ENCODE measurements around the gene BARX1.
A peak's percentile ranks its signal among the peaks of the same experiment; 100 is the strongest.
"Not testable (repeated sequence)": the region's sequence is repeated elsewhere in the genome, so short reads cannot be mapped to it uniquely, and the experiment has no call there.

The BARX1 gene

DNA sequence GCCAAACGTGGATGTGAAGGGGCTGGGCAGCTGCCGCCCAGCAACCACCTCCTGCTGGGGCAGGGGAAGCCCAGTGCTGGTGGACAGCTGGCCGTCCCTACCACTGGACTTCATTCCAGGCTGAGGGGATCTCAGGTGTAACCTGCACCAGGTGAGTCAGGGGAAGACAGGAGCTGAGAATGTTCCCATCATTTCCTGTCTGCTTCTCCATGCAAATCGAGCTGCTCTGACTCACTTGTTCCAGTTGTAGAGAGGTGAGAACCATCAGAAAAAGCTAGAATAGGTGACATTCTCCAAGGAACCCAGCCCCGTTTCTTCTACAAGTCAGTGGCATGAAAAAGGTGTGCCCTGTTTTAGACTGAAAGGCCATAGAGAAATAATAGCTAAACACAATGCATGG, 21.8 kb upstream of the BARX1 start:
- DNase-seq (ENCODE audit: low spot score): no peak
- Histone ChIP-seq H3K4me3 (no peak overlapping the region), H3K27ac (no peak overlapping the region)
- TF ChIP-seq, protein P1, sequence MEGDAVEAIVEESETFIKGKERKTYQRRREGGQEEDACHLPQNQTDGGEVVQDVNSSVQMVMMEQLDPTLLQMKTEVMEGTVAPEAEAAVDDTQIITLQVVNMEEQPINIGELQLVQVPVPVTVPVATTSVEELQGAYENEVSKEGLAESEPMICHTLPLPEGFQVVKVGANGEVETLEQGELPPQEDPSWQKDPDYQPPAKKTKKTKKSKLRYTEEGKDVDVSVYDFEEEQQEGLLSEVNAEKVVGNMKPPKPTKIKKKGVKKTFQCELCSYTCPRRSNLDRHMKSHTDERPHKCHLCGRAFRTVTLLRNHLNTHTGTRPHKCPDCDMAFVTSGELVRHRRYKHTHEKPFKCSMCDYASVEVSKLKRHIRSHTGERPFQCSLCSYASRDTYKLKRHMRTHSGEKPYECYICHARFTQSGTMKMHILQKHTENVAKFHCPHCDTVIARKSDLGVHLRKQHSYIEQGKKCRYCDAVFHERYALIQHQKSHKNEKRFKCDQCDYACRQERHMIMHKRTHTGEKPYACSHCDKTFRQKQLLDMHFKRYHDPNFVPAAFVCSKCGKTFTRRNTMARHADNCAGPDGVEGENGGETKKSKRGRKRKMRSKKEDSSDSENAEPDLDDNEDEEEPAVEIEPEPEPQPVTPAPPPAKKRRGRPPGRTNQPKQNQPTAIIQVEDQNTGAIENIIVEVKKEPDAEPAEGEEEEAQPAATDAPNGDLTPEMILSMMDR (IDR thresholded peaks at IDR 0.05): no peak

DNA sequence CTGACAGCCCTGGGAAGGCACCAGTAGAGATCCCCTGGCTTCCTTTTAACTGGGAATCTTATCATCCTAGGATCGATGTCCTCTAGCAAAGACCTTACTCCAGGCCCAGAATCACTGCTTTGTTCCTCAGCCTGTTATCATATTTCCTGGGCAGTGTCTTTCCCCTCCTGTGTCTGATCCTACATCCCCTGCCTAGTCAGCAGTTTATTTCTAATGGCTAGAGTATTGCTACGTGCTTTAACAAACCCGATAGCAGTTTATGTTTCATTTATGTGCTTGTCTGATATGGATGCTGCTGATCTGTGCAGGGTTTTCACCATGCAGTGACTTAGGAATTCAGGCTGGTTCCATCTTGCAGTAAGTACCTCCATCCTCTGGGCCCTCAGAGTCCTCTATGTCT, 20.9 kb upstream of the BARX1 start:
- Histone ChIP-seq H3K27ac (no peak overlapping the region), H3K4me3 (no peak overlapping the region)
- TF ChIP-seq, protein P1 (IDR thresholded peaks at IDR 0.05): no peak
- DNase-seq (ENCODE audit: low spot score): no peak

DNA sequence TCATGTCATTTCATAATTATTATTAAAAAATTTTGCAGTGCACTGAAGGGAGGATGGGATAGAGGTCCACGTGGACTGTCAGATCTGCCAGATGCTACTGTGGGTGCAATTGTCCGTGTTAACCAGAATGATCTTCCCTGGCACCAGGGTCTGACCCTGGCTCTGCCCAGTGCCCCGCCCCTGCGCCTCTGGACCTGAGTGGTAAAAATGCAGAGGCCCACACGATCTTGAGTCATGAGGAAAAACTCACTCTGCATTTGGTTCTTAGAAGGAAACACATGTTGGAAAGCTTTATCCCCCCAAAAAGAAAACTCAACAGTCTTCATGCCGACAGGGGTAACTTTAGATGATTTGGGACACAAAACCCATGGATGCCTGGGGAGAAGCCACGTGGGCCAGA, 20.1 kb upstream of the BARX1 start:
- TF ChIP-seq, protein P1 (IDR thresholded peaks at IDR 0.05): no peak
- no peak for DNase-seq (ENCODE audit: low spot score)
- Histone ChIP-seq H3K4me3 (no peak overlapping the region), H3K27ac (no peak overlapping the region)

DNA sequence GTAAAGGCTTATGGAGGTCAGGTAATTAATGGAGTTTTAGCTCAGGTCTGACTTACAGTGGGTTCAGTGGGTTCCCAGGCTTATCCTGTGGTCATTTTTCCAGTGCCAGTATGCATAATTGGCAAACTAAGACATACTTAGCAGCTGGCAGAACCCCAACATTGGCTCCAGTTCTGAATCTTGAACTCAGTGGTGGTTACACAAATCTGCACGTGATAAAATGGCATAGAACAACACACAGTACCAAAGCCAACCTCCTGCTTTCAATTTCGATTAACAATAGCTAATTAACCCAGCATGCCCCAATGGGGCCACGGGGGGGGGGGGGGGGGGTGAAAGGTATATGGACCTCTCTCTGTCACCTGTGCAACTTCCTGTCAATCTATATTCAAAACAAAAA, 19.0 kb upstream of the BARX1 start:
- no peak overlapping the region for H3K27ac ChIP-seq
- DNase-seq (ENCODE audit: low spot score): no peak
- TF ChIP-seq, protein P1 (IDR thresholded peaks at IDR 0.05): no peak
- no peak overlapping the region for H3K4me3 ChIP-seq

DNA sequence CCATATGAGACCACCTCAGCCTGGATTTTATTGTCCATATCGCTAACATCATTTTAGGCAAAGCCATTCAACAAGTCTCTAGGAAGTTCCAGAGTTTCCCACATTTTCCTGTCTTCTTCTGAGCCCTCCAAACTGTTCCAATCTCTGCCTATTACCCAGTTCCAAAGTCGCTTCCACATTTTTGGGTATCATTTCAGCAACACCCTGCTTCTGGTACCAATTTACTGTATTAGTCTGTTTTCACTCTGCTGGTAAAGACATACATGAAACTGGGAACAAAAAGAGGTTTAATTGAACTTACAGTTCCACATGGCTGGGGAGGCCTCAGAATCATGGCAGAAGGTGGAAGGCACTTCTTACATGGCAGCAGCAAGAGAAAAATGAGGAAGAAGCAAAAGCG, 17.5 kb upstream of the BARX1 start:
- H3K27ac ChIP-seq; H3K4me3 ChIP-seq; DNase-seq (ENCODE audit: low spot score): not testable (repeated sequence)

DNA sequence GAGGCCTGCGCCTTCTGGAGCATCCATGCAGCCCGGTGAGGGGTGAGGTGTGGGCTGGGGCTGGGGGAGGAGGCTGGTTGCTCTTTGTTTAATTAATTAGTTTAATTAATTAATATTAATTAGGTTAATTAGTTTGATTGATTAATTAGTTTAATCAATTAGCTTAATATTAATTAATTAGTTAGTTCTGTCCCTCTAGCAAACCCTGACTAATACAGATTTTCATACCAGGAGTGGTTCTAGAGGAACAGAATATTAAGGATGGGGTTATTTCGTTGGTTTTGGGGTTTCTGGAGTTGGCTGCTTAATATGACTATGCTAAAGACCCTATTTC, 14.1 kb upstream of the BARX1 start:
- Histone ChIP-seq H3K27ac (no peak overlapping the region), H3K4me3 (no peak overlapping the region)
- DNase-seq (ENCODE audit: low spot score): no peak
- TF ChIP-seq, protein P1 (IDR thresholded peaks at IDR 0.05): no peak

DNA sequence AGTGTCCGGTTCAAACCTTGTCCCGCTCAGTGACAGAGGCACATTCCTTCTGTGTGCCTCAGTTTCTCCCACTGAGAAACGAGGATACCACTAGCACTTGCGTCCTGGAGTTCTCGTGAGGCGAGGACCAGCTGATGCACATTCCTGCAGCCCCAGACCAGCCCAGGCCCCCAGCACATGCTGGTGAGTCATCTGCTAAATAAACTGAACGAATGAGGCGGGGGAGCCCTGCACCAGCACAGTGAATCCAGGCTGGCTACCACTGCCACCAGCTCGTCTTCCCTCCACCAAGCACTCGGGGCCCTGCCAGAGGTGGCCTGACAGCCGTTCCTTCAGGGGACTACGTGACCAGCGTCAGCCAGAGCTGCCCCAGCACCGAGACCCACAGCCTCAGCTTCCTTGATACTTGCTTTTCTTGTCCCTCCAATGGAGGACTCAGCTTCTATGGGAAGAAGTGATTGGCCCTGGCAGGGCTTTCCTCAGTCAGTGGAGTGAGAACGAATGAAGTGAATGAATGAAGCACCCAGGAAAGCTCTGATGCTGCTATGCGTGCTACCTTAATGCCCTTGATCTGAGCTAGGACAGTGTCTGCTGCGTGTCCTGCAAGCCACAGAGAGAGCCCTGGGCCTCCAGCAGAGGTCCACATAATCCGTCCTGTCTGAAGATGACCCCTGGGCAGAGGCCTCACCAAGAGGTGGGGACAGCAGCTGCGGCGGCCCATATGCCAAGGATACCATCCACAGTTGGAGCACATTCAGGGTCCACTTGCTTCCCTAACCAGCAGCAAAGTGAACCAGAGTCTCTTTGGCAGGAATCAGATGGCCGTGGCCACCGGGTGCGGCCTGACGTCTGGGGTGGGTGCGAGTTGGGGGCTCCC, 13.5 kb upstream of the BARX1 start:
- Histone ChIP-seq H3K4me3 (no peak overlapping the region), H3K27ac (no peak overlapping the region)
- TF ChIP-seq, protein P1 (IDR thresholded peaks at IDR 0.05): no peak
- DNase-seq (ENCODE audit: low spot score): peak; percentile 55
